ENCODE measurements around the gene MYH16.

GRCh38 chr7:99293650-99294049 lies 21.0 kb downstream of the MYH16 start:
- TF ChIP-seq CTCF (IDR thresholded peaks at IDR 0.05), result no peak
- TF ChIP-seq POLR2A (IDR thresholded peaks at IDR 0.05), result no peak
